Tibial nerve (tissue), 4 donors: ENCODE results near the gene LAMC2.

Source experiments
- CTCF ChIP-seq, 5 experiments: fragments of 200-600 bp in 3 of 5; fragments of 450-650 bp in 2 of 5; sonication (generic) in 3 of 5; IDR thresholded peaks; one replicate each; pipeline ENCODE4 v1.5.1; 2016 to 2019; ENCODE audit warnings: antibody characterized with exemption in 5 of 5, mild to moderate bottlenecking in 3 of 5, moderate library complexity in 2 of 5
- EP300 ChIP-seq, 2 donors: sonication (generic); formaldehyde crosslinking; IDR thresholded peaks; one replicate each; pipeline ENCODE4 v1.6.1; 2017; ENCODE audit warnings: antibody characterized with exemption in 2 of 2, mild to moderate bottlenecking in 1 of 2
- POLR2A ChIP-seq, 2 donors: fragments of 450-650 bp; IDR thresholded peaks; one replicate each; pipeline ENCODE4 v1.6.1; 2017; ENCODE audit warnings: antibody characterized with exemption in 2 of 2, mild to moderate bottlenecking in 2 of 2, moderate library complexity in 2 of 2

GRCh38 chr1:183236158-183236725 lies 50.2 kb downstream of the LAMC2 start:
- TF ChIP-seq CTCF (IDR thresholded peaks at IDR 0.05) (no peak), POLR2A (IDR thresholded peaks at IDR 0.05) (no peak), EP300 (IDR thresholded peaks at IDR 0.05) (no peak)
